Measurements from ENCODE around the gene FBXW11. TPM values are rescaled to one million over a fixed set of nuclear protein-coding genes. Genes with fewer than 3 reads are reported as not detected.

The FBXW11 gene
- 53.5 and 53.7 TPM in 2 replicates for total RNA-seq (2014; rRNA removed; shearing (Covaris generic))

DNA sequence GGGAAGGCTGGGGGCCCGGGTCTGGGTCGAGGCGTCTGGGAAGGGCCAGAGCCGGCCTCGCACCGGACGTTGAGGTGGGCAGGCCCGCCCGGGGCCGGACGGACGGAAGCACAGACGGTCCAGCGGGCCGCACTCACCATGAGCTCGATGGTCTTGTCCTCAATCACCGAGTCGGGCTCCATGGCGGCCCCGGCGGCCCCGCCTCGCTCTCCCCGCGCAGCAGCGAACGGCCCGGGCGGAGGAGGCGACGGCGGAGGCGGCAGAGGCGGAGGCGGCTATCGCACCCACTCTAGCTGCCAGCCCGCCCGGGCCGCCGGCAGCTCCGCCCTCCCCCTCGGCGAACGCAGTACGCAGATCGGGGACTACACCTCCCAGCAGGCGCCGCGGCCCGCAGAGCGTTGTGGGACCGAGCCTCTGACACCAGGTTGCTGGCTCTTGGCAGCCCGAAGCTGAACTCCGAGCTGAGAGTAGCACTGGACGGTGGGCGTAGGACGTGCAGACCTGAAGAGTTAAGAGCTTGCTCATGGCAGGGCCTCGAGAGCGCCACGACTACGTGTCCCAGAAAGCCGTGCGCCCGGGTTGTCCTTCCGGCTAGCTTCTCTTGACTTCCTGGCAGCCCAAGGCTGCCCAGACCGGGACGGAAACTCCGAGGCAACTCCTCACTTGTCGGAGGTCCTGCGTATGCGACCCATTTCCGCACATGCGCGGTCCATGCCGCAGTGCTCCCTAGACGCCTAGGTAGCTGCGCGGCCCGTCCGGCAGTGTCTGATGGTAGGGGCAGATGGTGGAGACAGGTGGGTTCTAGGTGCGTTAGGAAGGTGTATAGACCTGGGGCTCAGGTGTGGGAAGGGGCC lies at the start of gene FBXW11:
FBXW11 (minus strand) TSS at position 318 of the 854 bp plus-strand sequence; CDS start at position 182, 136 bp downstream.

Other genes starting within 250 kb of the FBXW11 start
- gene SMIM23, start 220.8 kb downstream of the FBXW11 start, total RNA-seq (2014; rRNA removed; shearing (Covaris generic)): not detected in 2 replicates
- 76.9 and 79.7 TPM in 2 replicates for gene STK10, start 181.6 kb upstream of the FBXW11 start, total RNA-seq (2014; rRNA removed; shearing (Covaris generic))
- 0.72 TPM in 1 of 2 replicates, not detected in the other for gene EFCAB9, start 187.5 kb upstream of the FBXW11 start, total RNA-seq (2014; rRNA removed; shearing (Covaris generic))

Data from A375 (cell line).